ENCODE data around the gene KCNH1.

GRCh38 chr1:210677533-210677932 is 456.4 kb downstream of the KCNH1 start:
- no peak for TF ChIP-seq GTF3C2 (IDR thresholded peaks at IDR 0.05; ENCODE audit: borderline replicate concordance, extremely low read depth, insufficient read length)
- TF ChIP-seq ELF2 (CRISPR knock-in tag; IDR thresholded peaks at IDR 0.05): no peak
- TF ChIP-seq SRSF7 (optimal IDR thresholded peaks at IDR 0.05; ENCODE audit: low read depth, low read length): no peak
- TF ChIP-seq ATF3 (IDR thresholded peaks at IDR 0.05): no peak
- no peak for TF ChIP-seq ATF3 (CRISPR knock-in tag; conservative IDR thresholded peaks at IDR 0.05)
- no peak for TF ChIP-seq HNRNPK (IDR thresholded peaks at IDR 0.05; ENCODE audit: low read depth, low read length, poor library complexity, severe bottlenecking)
- TF ChIP-seq CEBPB (tag; IDR thresholded peaks at IDR 0.05): no peak
- TF ChIP-seq CTCF (IDR thresholded peaks at IDR 0.05 in 2 of 3, conservative IDR thresholded peaks at IDR 0.05 in 1 of 3; ENCODE audit: insufficient read depth in 2 of 3, low read depth in 1 of 3, low read length in 3 of 3): no peak
